Mesendoderm (in vitro differentiated cells): ENCODE measurements around the gene NEO1.
A peak's percentile ranks its signal among the peaks of the same experiment; 100 is the strongest.

Source experiments
- DNase-seq: peaks from one replicate; pipeline ENCODE4 v3.0.0; 2013
- H2AK5ac ChIP-seq: 2 replicates; pipeline ENCODE4 v1.6.1; 2013; ENCODE audit warnings: low read length, inconsistent platforms
- H2BK120ac ChIP-seq: 2 replicates; pipeline ENCODE4 v1.6.1; 2013; ENCODE audit warnings: low read depth, mild to moderate bottlenecking, low read length, moderate library complexity, mixed read lengths
- H2BK15ac ChIP-seq: replicated peaks from 2 replicates; pipeline ENCODE4 v1.6.1; 2013; ENCODE audit warnings: low read depth, mild to moderate bottlenecking, moderate library complexity
- H2BK5ac ChIP-seq: 2 replicates; pipeline ENCODE4 v1.6.1; 2013; ENCODE audit warnings: low read length, inconsistent platforms
- H3K18ac ChIP-seq: 2 replicates; pipeline ENCODE4 v1.6.1; 2013; ENCODE audit warnings: mild to moderate bottlenecking, low read length, mixed read lengths
- H3K23ac ChIP-seq: one replicate; pipeline ENCODE4 v1.6.1; 2013; ENCODE audit warnings: low read length
- H3K27ac ChIP-seq: 2 replicates; pipeline ENCODE4 v1.5.1; 2013; ENCODE audit warnings: low read depth, mild to moderate bottlenecking, inconsistent platforms, low read length, moderate library complexity
- H3K27me3 ChIP-seq: 2 replicates; pipeline ENCODE4 v1.6.1; 2013; ENCODE audit warnings: low read length, control low read depth, mild to moderate bottlenecking, inconsistent platforms; ENCODE audit not compliant: insufficient read depth, poor library complexity
- H3K36me3 ChIP-seq: 2 replicates; pipeline ENCODE4 v1.6.1; 2013; ENCODE audit warnings: low read length, inconsistent platforms; ENCODE audit not compliant: control insufficient read depth, insufficient read depth
- H3K4ac ChIP-seq: one replicate; pipeline ENCODE4 v1.6.1; 2013; ENCODE audit warnings: low read depth, mild to moderate bottlenecking, low read length, moderate library complexity
- H3K4me1 ChIP-seq: 2 replicates; pipeline ENCODE4 v1.6.1; 2013; ENCODE audit warnings: low read depth, low read length, inconsistent platforms; ENCODE audit not compliant: control insufficient read depth
- H3K4me2 ChIP-seq: 2 replicates; pipeline ENCODE4 v1.6.1; 2013; ENCODE audit warnings: low read length
- H3K4me3 ChIP-seq: 2 replicates; pipeline ENCODE4 v1.5.1; 2013; ENCODE audit warnings: mild to moderate bottlenecking, low read length
- H3K56ac ChIP-seq: one replicate; pipeline ENCODE4 v1.6.1; 2013; ENCODE audit warnings: low read length
- H3K79me1 ChIP-seq: 2 replicates; pipeline ENCODE4 v1.6.1; 2013; ENCODE audit warnings: low read length, inconsistent platforms
- H3K79me2 ChIP-seq: 2 replicates; pipeline ENCODE4 v1.6.1; 2013; ENCODE audit warnings: mild to moderate bottlenecking, low read length; ENCODE audit not compliant: control insufficient read depth, insufficient read depth
- H3K9ac ChIP-seq: 2 replicates; pipeline ENCODE4 v1.6.1; 2013; ENCODE audit warnings: low read length, inconsistent platforms
- H4K5ac ChIP-seq: one replicate; pipeline ENCODE4 v1.6.1; 2013; ENCODE audit warnings: low read length
- H4K8ac ChIP-seq: one replicate; pipeline ENCODE4 v1.6.1; 2013; ENCODE audit warnings: low read depth, mild to moderate bottlenecking, control low read depth, low read length, moderate library complexity
- WGBS: extraction: QIAGEN DNeasy Blood & Tissue Kit; methylation state at CpG from one replicate; pipeline ENCODE4 v1.1.7; 2013; ENCODE audit warnings: low lambda C conversion rate, missing lambda C conversion rate; ENCODE audit not compliant: insufficient coverage; ENCODE audit errors: extremely low coverage; 5-methylcytosine and 5-hydroxymethylcytosine counted together

The NEO1 gene

GRCh38 chr15:73341886-73342600 is 289.8 kb downstream of the NEO1 start:
- Histone ChIP-seq H3K23ac (peak overlapping the region; percentile 80), H3K4me2 (no peak overlapping the region), H3K56ac (no peak overlapping the region), H2BK120ac (no peak overlapping the region), H3K27ac (no peak overlapping the region), H3K27me3 (no peaks in the 10 kb centered on the region), H3K4me1 (no peaks in the 10 kb centered on the region), H3K36me3 (no peaks in the 10 kb centered on the region), H2AK5ac (no peak overlapping the region), H3K9ac (no peak overlapping the region), H3K4me3 (no peak overlapping the region), H3K18ac (no peak overlapping the region), H2BK5ac (no peak overlapping the region), H4K8ac (no peak overlapping the region), H3K79me2 (no peaks in the 10 kb centered on the region), H3K4ac (no peak overlapping the region), H2BK15ac (no peak overlapping the region), H3K79me1 (no peaks in the 10 kb centered on the region), H4K5ac (no peak overlapping the region)
- no CpG with 5 or more reads among the region's 14 CpGs for WGBS
- no peak for DNase-seq

GRCh38 chr15:73344056-73344455 is 291.8 kb downstream of the NEO1 start:
- Histone ChIP-seq H2AK5ac (no peak overlapping the region), H3K18ac (no peak overlapping the region), H3K23ac (no peak overlapping the region), H3K4me2 (no peak overlapping the region), H3K9ac (no peak overlapping the region), H3K56ac (no peak overlapping the region), H2BK120ac (no peak overlapping the region), H3K79me2 (no peaks in the 10 kb centered on the region), H3K4me3 (no peak overlapping the region), H4K8ac (no peak overlapping the region), H4K5ac (no peak overlapping the region), H3K27ac (no peak overlapping the region), H3K27me3 (no peaks in the 10 kb centered on the region), H3K4ac (no peak overlapping the region), H3K36me3 (no peaks in the 10 kb centered on the region), H2BK15ac (no peak overlapping the region), H3K4me1 (no peaks in the 10 kb centered on the region), H3K79me1 (no peaks in the 10 kb centered on the region), H2BK5ac (no peak overlapping the region)
- no CpG with 5 or more reads among the region's 3 CpGs for WGBS
- no peak for DNase-seq

- no peaks in the 10 kb centered on the region for H3K36me3 ChIP-seq
- no peak overlapping the region for H4K5ac ChIP-seq
- H3K18ac ChIP-seq, result no peak overlapping the region
- H3K4me2 ChIP-seq, result no peak overlapping the region
- H2BK120ac ChIP-seq, result no peak overlapping the region
- H4K8ac ChIP-seq, result no peak overlapping the region
- no peaks in the 10 kb centered on the region for H3K27me3 ChIP-seq
- no peak overlapping the region for H2AK5ac ChIP-seq
- no peak overlapping the region for H3K4me3 ChIP-seq
- WGBS, result no CpG with 5 or more reads among the region's 7 CpGs
- DNase-seq, result no peak
- no peaks in the 10 kb centered on the region for H3K79me2 ChIP-seq
- no peak overlapping the region for H3K56ac ChIP-seq
- H3K27ac ChIP-seq, result no peak overlapping the region
- H3K79me1 ChIP-seq, result no peaks in the 10 kb centered on the region
- no peaks in the 10 kb centered on the region for H3K4me1 ChIP-seq
- no peak overlapping the region for H3K9ac ChIP-seq
- H2BK15ac ChIP-seq, result no peak overlapping the region
- H3K4ac ChIP-seq, result no peak overlapping the region
- H2BK5ac ChIP-seq, result no peak overlapping the region
- H3K23ac ChIP-seq, result no peak overlapping the region
Observed at GRCh38 chr15:73345658-73346057, 293.4 kb downstream of the NEO1 start.

GRCh38 chr15:73346735-73347312 is 294.6 kb downstream of the NEO1 start:
- Histone ChIP-seq H3K4me1 (no peaks in the 10 kb centered on the region), H3K4ac (no peak overlapping the region), H2AK5ac (no peak overlapping the region), H3K56ac (no peak overlapping the region), H3K4me2 (no peak overlapping the region), H3K79me1 (peaks cover 2% of the 10 kb centered on the region), H3K4me3 (no peak overlapping the region), H4K5ac (no peak overlapping the region), H3K9ac (no peak overlapping the region), H3K27ac (no peak overlapping the region), H3K36me3 (no peaks in the 10 kb centered on the region), H3K23ac (no peak overlapping the region), H2BK5ac (no peak overlapping the region), H3K18ac (no peak overlapping the region), H3K79me2 (no peaks in the 10 kb centered on the region), H2BK15ac (no peak overlapping the region), H4K8ac (no peak overlapping the region), H3K27me3 (no peaks in the 10 kb centered on the region), H2BK120ac (no peak overlapping the region)
- no CpG with 5 or more reads among the region's 9 CpGs for WGBS
- DNase-seq, result peak; percentile 74

GRCh38 chr15:73349191-73349590 is 296.9 kb downstream of the NEO1 start:
- no peak overlapping the region for H4K8ac ChIP-seq
- no peak overlapping the region for H3K18ac ChIP-seq
- H3K4me1 ChIP-seq, result no peaks in the 10 kb centered on the region
- H3K79me2 ChIP-seq, result no peaks in the 10 kb centered on the region
- H2BK5ac ChIP-seq, result no peak overlapping the region
- H3K79me1 ChIP-seq, result peaks cover 2% of the 10 kb centered on the region
- no peak overlapping the region for H2BK15ac ChIP-seq
- no peak overlapping the region for H2AK5ac ChIP-seq
- H3K4me2 ChIP-seq, result no peak overlapping the region
- no peak overlapping the region for H3K4me3 ChIP-seq
- DNase-seq, result no peak
- H4K5ac ChIP-seq, result no peak overlapping the region
- H3K23ac ChIP-seq, result no peak overlapping the region
- H3K27me3 ChIP-seq, result no peaks in the 10 kb centered on the region
- no peak overlapping the region for H3K4ac ChIP-seq
- no peaks in the 10 kb centered on the region for H3K36me3 ChIP-seq
- H3K27ac ChIP-seq, result no peak overlapping the region
- no peak overlapping the region for H2BK120ac ChIP-seq
- H3K9ac ChIP-seq, result no peak overlapping the region
- H3K56ac ChIP-seq, result no peak overlapping the region

GRCh38 chr15:73352082-73352481 is 299.8 kb downstream of the NEO1 start:
- Histone ChIP-seq H3K23ac (no peak overlapping the region), H4K5ac (no peak overlapping the region), H3K27ac (no peak overlapping the region), H3K79me1 (peaks cover 5% of the 10 kb centered on the region), H4K8ac (no peak overlapping the region), H3K79me2 (no peaks in the 10 kb centered on the region), H3K18ac (no peak overlapping the region), H2BK120ac (no peak overlapping the region), H2AK5ac (no peak overlapping the region), H3K4ac (no peak overlapping the region), H3K4me3 (no peak overlapping the region), H3K56ac (no peak overlapping the region), H3K27me3 (no peaks in the 10 kb centered on the region), H3K36me3 (no peaks in the 10 kb centered on the region), H2BK15ac (no peak overlapping the region), H3K9ac (no peak overlapping the region), H3K4me2 (no peak overlapping the region), H2BK5ac (no peak overlapping the region), H3K4me1 (no peaks in the 10 kb centered on the region)
- no peak for DNase-seq
- no CpG with 5 or more reads among the region's 10 CpGs for WGBS
